DMS53 treated with DMSO at 0.1 percent for 48 hours (cell line): Measurements from ENCODE around the gene PTPRU.

Experiments used
- DNase-seq: peaks from one replicate; lab custom pipeline; 2025; ENCODE audit not compliant: unreplicated experiment; lab: John Stamatoyannopoulos, UW

Gene PTPRU

DNA sequence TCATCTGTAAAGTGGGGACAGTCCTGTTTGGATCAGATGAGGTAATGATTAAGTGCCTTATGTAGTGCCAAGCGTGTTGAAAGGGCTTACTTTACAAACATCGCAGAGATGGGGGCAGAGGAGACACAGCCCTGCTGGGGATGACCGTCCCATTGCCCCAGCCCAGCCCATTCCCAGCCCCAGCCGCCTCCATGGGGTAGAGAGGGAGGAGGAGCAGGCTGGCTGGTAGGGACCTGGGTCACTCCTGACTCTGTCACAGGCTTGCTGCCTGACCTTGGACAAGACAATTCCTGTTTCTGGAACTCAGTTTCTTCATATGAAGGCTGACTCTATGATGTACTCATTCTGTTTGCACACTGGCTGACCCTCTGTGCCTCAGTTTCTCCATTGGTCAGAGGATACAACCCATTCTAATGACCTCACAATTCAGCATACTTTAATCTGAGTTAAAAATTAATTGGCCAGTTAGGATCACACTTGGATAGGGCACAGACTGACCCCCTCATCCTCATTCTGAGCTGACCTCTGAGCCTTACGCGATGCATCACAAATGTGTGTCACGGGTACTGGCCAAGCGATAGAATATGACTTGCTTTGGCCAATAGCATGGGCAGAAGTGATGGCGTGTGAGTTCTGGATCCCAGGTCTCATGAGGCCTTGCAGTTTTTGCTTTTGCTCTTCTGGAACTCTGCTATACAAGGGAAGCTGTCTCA lies 91.1 kb downstream of the PTPRU start:
- no peak for DNase-seq

DNA sequence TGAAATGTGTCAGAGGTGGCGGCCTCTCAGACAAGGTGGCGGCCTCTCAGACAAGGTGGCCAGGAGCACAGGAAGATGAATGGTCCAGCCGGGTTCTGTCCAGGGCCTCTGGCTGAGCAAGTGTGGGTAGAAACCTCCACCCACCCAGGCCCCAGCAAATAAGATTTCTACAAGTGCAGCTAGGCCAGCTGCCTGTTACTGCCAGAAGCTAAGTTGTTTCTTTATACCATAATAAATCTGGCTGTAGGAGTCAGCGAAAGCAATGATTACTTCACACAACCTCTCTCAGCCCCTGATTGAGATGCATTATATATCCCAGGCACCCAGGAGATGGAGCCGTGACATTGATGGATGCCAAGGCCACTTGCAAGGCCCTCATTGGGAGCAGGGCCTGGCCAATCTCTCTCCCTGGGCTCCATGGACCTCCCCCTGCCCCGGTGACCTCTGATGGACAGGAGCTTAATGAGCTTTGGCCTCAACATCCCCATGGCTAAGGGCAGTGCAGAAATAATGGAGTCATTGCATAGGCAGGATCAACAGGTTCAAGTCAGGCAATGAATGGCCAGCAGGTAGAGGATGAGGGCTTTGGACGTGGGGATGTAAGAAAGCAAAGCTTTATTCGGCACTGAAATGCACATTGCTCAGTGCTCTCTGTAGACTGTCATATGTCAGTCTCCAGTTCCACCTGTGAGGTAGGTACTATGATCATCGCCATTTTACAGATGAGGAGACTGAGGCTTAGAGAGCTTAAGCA lies 92.9 kb downstream of the PTPRU start:
- no peak for DNase-seq

DNA sequence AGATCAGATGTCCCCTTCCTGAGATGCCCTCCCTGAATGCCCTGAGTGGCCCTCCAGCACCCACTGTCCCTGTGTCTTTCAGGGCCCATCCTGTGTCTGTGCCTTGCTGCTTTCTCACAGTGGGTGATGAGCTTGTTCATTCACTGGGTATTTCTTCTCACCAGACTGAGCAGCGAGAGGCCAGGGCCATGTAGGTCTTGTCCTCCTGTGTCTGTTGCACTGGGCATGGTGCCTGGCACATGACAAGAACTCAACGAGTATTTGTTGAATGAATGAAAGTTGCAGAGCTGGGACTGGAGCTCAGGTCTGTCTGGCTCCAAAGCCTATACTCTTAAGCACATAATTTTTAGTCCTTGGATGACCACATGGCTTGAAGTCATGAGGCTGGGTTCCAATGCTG lies 93.8 kb downstream of the PTPRU start:
- DNase-seq, result no peak

DNA sequence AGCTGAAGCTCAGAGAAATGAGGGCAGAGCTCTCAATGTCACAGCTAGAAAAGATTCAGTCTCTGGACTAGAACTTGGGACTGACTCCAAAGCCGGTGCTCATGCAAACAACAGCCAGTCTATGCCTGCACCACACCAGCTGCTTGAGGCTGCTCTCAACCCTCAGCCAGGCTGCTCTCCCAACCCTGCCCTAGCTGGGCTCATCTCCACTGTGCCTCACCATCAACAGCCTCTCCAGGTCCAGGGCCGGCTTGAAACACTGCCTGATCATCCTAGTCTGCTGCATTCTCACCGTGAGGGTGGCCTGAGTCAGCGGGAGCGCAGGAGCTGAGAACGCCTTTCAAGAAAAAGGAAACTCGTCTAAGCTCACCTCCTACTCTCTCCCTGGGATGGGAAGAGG lies 94.5 kb downstream of the PTPRU start:
- no peak for DNase-seq

DNA sequence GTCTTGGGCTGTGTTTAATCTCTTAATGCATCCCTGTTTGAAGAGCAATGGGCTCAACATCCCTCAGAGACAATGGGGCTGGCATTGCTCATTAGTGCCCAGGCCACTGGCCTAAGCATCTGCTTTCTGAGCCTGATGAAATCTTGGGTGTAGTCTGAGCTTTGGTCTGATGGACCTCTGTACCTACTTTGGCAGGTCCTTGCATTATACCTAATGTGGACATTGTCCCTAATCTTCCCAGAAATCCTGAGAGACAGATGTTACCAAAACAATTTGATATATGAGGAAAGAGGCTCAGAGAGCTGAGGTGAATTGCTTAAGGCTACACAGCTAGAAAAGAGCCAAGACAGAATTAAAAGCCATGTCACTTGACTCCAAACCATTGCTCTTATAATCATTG lies 95.0 kb downstream of the PTPRU start:
- no peak for DNase-seq

DNA sequence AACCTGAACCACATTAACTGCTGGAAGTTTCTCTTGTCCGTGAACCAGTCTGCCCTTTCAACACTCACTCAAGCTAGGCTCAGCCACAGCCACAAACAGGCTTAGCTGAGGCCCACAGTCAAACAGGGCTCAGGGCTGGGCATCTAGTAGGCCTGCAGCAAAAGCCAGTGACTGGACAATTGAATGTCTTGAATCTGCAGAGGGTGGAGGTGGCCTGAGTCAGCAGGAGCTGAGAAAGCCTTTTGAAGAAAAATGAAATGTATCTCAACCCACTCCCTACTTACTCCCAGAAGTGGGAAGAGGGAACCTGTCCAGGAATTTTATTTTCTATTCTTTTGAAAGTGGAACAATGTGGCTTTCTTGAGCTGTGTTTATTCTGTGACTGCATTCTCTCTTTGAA lies 95.4 kb downstream of the PTPRU start:
- no peak for DNase-seq

DNA sequence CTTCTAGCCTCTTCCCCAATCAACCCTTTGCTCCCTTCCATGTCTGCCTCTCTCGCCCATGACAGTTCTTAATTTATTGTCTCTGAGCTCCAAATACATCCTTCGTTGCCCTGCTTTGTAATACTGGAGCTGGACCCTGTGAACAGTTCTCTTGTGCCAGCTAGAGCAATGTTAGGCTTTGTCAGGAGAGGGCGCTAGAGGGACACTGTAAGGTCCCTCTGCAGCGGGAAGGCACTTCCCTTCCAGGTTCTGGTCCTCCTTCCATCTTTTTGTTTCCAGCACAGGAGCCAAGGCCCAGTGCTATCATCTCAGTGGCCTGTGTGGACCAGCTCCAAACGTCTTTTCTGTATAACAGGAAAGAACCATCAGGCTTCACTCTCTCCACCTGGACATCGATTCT lies 95.9 kb downstream of the PTPRU start:
- DNase-seq, result peak; percentile 8

DNA sequence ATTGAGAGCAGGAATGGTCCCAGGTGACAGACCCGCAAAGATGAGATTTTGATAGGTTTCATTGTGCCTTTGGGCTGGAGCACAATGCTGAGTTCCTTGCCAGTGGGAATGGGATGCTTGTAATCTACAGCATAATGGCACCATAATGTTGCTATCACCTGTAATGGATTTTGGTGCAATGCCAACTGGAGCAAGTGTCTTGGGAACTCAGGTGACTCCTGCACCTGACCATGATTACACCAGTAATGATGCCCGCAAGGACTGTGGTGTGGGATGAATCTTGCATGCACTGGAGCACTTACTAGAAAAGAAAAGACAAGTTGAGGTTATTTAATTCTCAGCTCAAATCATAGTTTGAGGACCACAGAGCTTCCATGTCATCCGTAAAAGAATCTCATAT lies 96.7 kb downstream of the PTPRU start:
- DNase-seq, result no peak

DNA sequence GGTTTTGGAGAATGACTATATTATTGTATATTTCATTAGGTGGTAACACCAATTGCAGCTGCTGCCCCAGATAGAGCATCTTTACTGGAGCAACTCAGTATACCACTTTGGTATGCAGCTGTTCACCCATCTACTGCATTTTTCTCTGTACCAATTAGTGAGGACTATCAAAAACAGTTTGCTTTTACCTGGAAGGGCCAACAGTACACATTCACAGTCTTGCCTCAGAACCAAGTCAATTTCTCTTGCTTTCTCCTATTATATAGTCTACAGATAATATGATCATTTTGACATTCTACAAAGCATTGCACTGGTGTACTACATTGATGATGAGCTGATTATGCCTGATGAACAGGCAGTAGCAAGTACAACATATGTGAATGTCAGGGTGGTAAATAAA lies 99.3 kb downstream of the PTPRU start:
- no peak for DNase-seq

DNA sequence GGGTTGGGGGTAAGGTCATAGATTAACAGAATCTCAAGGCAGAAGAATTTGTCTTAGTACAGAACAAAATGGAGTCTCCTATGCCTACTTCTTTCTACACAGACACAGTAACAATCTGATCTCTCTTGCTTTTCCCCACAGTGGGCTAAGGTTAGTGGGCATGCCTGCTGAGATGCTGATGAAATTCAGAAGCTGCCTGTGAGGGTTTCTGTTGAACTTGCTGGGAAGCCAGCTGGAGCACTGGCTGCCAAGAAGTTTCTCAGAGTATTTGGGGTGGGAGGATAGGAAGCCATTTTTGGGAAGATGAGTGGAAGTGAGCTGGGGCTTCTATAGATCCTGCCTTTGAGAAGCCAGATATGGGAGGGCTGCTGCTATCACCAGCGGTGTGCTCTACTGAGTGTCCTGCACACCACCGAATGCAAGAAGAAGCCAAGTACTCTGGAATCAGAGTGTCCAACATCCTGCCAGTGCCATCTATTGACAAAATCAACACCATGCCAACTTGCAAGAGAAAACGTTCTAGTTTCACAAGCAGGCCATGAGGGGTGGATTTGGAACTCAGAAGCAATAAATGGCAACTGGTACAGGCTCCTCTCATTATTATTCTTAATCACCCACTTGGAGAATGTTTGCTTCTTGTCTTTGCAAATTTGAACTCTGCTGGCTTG lies 102.7 kb downstream of the PTPRU start:
- no peak for DNase-seq

DNA sequence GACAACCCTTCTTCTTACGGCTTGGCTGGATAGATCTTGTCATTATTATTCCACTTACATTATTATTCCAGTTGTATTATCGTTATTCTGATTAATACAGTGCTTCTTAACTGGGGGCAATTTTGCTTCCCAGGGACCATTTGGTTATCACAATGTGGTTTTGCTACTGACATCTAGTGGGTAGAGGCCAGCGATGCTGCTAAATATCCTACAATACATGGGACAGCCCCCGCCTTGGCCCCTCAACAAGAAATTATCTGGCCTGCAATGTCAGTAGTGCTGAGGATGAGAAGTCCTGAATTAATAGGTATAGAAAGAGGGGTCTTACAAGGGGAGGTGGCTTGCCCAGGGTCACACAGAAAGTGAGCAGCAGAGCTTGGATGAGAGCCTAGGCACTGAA lies 105.6 kb downstream of the PTPRU start:
- DNase-seq, result no peak

DNA sequence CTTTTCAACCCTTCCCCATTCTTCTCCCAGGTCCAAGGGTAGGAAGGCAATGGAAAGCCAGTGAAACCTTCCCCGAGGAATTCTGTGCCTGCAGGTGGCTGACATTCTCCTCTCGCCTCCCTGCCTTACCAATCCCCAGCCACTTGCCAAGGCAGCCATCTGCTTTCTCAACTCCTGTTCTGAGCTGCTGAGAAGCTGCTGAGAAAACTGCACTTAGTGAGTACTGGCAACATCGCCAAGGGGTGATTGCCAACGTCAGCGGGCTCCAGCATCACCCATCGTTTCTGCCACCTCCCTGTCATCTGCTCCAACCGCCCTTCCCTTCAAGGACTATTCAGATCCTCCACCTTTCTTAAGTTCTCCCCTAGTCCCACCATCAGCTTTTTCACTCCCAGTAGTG lies 106.0 kb downstream of the PTPRU start:
- DNase-seq, result no peak

DNA sequence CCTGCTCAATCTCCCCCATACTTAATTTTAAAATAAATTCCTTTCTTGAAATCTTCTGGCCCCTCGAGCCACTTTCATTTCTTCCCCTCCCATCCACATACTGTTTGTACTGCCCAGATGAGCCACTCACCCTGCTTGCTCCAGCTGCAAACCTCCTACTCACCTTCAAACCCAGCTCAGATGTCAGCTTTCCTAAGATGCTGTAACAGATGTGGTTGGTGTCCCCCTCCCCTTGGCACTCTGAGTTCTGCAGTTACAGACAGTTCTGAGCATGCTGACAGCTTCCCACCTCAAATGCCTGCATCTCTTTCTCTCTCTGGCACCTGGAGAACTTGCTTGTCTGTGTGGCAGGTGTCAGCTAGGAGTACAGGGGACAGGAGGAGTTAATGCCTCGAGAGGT lies 106.7 kb downstream of the PTPRU start:
- no peak for DNase-seq

DNA sequence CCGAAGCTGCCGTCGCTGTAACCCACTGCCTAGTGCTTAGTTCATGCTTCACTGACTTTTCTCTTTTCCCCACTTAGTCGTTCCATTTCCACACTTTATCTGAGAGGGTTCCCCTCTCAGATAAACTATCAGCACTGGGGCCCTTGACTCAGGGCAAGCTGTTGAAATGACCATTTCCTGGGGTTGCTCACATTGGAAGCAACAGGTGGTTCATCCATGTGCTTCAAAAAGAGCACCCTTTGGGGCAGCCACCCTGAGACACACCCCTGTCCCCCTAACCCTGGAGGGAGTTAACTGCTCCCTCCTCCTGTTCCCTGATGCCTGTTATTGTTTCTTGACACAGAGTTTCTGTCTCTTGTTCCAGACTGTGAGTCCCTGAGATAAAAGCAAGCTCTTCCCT lies 107.2 kb downstream of the PTPRU start:
- no peak for DNase-seq

DNA sequence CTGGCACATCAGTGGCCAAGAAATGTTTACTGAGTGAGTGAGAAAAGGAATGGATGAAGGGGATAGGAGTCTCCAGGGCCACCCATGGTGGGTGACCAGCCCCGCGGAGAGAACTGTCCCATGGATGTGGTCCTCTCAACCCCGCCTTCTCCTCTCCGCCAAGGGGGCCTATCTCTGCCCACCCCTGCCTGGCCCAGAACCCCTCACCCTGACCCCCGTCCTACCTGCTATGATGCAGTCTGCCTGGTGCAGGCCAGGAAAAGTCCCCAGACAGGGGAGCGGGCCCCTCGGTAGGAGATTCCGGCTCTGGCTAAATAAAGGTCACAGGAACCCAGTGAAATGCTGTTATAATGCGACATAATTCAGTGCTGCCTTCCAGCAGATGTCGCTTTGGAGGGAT lies 107.6 kb downstream of the PTPRU start:
- DNase-seq, result no peak

DNA sequence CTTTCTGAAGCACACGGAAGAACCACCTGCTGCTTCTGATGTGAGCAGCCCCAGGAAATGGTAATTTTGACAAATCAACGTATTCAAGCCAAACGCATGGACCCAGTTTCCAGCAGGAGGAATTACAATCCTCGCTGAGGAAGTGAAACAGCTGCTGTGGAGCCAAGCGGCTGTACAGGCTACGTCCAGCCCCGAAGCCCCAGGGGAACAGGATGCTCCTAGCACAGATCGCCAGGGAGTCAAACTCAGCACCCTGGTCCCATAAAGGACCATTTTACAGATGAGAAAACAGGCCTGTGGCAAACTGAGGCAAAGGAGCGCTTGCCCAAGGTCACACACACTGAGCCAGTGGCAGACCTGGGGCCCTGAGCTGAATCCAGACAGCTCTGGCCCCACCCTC lies 108.0 kb downstream of the PTPRU start:
- no peak for DNase-seq

DNA sequence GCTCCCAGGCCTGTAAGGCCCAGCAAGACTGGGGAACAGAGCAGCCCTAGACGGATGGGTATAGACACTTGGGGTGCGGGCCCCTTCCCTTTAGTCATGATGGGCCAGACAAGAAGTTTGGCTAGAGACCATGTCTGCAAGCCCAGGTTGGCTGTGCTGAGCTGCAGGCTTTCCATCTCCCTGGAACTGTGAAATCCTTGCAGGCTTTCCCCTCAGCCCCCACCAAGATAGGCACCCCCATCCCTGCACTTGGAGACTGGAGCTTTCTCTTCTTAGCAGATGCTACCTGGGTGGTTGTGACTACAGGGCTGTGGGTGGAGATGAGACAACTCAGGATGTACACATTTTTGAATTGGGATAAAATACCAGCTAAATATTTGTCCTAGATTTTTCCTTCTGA lies 110.3 kb downstream of the PTPRU start:
- DNase-seq, result no peak

DNA sequence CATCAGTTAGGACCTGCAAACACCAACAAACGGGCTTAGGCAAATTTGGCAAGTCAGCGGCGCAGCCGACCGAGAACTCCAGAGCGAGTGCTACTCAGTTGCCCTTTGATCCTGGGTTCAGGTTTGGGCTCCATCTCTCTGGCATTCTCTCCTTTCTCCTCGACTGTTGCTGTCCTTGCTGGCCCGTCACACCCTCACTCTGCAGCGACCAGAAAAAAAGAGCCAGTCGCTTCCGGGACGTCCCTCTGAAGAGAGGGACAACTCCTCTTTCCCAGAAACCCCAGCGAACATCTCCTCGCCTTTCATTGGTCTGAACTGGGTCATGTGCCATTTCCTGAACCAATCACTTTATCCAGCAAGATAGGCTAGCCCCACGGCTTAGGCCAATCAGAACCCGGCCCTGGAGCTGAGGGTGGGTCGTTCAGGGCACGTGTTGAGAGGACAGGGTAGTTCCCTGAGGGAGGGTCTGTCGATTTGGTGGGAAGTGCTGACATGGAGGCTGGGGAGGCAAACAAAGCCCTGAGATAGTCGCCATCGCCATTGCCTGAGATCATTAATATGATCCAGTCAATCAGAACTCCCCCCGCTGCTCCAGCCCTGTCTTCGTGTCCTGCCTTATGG lies 113.7 kb downstream of the PTPRU start:
- DNase-seq, result peak; percentile 82

DNA sequence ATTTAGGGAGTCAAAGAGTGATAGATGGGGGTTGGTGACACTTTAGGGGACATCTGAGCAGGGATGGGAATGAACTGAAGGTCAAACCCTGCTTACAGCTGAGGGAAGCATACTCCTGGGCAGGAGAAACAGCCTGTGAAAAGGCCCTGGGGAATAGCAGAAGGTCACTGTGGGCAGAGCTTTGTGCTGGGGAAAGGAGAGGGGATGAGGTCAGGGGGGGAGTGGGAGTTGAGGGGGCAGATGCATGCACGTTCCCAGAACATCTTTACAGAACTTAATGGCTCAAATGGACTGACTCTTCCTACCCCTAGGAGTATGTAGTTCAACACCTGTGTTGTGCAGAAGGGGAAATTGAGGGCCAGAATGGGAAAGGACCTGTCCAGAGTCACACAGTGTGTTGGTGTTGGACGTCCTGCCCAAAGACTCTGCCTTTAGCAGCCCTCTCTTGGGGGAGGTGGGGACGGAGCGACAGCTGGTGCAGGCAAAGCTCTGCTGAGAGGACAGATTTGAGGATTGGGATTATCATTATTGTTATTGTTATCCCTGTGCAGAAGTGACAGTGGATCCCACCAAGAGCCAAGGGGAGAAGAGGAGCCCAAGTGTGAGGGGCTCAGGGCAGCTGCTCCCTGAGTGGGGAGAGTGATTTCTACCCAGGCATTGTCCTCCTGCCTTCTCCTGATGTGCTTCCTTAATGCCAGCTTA lies 116.5 kb downstream of the PTPRU start:
- no peak for DNase-seq

DNA sequence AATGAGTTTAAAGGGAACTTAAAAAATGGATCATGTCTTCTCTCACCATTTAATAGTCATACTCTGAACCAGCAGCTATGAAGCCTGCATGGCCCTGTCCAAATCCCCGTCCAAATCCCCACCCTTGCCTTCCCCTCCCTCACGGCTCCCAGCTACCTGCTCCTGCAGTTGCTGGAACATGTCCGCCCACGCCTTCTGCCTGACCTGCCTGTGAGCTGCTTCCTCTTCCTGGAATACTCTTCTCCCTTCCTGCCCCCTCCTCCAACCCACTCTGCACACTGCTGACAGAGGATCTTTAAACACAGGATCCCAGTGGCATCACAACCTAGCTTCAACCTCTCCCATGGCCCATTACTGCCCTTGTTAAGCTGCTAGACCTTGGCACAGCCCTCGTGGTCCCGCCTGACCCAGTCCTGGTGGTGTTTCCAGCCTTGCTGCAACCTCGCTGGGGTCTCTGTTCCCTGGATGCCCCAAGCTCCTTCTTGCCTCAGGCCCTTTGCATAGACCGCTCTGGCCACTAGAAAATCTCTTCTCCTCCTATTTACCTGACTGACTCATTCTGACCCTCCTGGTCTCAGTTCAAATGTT lies 118.3 kb downstream of the PTPRU start:
- DNase-seq, result no peak

DNA sequence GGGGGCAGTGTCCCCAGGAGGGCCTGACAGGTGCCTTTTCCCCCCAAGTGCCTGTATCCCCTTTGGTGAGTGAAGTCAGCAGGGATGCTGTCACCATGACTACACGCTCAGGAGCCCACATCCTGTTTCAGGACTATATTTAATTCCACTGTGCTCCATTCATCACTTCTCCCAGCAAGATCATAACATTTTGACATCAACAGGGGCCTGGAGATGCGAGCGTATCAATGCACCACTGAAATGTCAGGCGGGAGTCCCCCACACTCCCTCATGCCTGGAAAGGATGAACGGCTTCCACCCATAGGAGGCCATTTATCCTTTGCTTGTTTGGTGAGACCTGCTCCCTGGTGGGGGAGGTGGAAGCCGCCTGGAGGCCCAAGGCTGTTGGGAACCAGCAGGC lies 119.1 kb downstream of the PTPRU start:
- no peak for DNase-seq
